Measurements from ENCODE around the gene BLACAT1. TPM values are rescaled to one million over a fixed set of nuclear protein-coding genes. Genes with fewer than 3 reads are reported as not detected.
A peak's percentile ranks its signal among the peaks of the same experiment; 100 is the strongest.

Gene BLACAT1
- total and polyA plus RNA-seq, 2 of the 4 experiments (the other 2 are of a cell fraction): under 0.01 to 0.05 TPM

GRCh38 chr1:205447457-205448341 lies 8.1 kb downstream of the BLACAT1 start:
- ATAC-seq (ENCODE audit: low read depth) (no peak), DNase-seq (no peak)
- Histone ChIP-seq H3K36me3 (ENCODE audit: control insufficient read depth, insufficient read depth, low read length) (no peaks in the 10 kb centered on the region), H2BK15ac (ENCODE audit: low read depth, low read length) (no peak overlapping the region), H3K4me1 (ENCODE audit: control insufficient read depth, insufficient read depth, low read length) (no peaks in the 10 kb centered on the region; the same call in 1 of the 2 replicates), H3K79me1 (ENCODE audit: low read depth in 1 of 2, low read length in 2 of 2) (no peaks in the 10 kb centered on the region), H3K9me1 (ENCODE audit: insufficient read depth, low read length) (no peaks in the 10 kb centered on the region; the same call in 1 of the 2 replicates), H3K9me3 (ENCODE audit: control insufficient read depth, insufficient read depth, low read length) (no peaks in the 10 kb centered on the region), H3K9ac (ENCODE audit: low read depth, low read length) (no peak overlapping the region), H3K56ac (ENCODE audit: extremely low read depth, insufficient read depth, low read length) (no peak overlapping the region), H2AFZ (replicated peaks; ENCODE audit: low read length, poor library complexity) (peak overlapping the region; percentile 2), H2AK9ac (replicated peaks; ENCODE audit: low read depth, low read length, poor library complexity) (no peak overlapping the region), H3K27ac (ENCODE audit: insufficient read depth, low read length) (no peak overlapping the region), H3K14ac (replicated peaks; ENCODE audit: low read depth, low read length) (no peak overlapping the region), H3K4me2 (ENCODE audit: low read depth, low read length) (no peak overlapping the region), H3K23ac (ENCODE audit: low read depth, low read length) (no peak overlapping the region), H4K20me1 (ENCODE audit: insufficient read depth, low read length) (no peaks in the 10 kb centered on the region), H2AK5ac (ENCODE audit: low read depth, low read length) (no peak overlapping the region), H3K4ac (ENCODE audit: low read depth, low read length) (no peak overlapping the region), H2BK5ac (ENCODE audit: low read depth, low read length, poor library complexity, severe bottlenecking) (no peak overlapping the region), H4K5ac (ENCODE audit: low read depth, low read length) (no peak overlapping the region), H2BK120ac (ENCODE audit: low read depth, low read length) (no peak overlapping the region), H4K91ac (ENCODE audit: insufficient read depth, low read depth, low read length) (no peak overlapping the region), H4K8ac (ENCODE audit: low read depth in 2 of 2, low read length in 2 of 2) (no peak overlapping the region), H3K4me3 (ENCODE audit: insufficient read depth, low read depth, low read length) (no peak overlapping the region), H3K27me3 (ENCODE audit: control insufficient read depth, insufficient read depth, low read length) (peaks cover 51% of the 10 kb centered on the region), H2BK20ac (ENCODE audit: low read depth, low read length) (no peak overlapping the region), H3K18ac (ENCODE audit: low read depth, low read length) (no peak overlapping the region)
- ChIA-PET CTCF (no interaction called here), POLR2A (ENCODE audit: unreplicated experiment) (no interaction called here)
- dilution Hi-C loops (cut with HindIII; ENCODE audit: low sequenced_read_pairs, unreplicated experiment) (no loop called here), in situ Hi-C loops (cut with MboI; ENCODE audit: low sequenced_read_pairs) (no loop called here), intact Hi-C loops (cut with micrococcal nuclease) (no loop called here)
- 53% methylated on average over 3 of the region's 19 CpGs; no CpG with 5 or more reads in 1 of the 2 experiments for whole genome bisulfite sequencing, 2 experiments (ENCODE audit: extremely low coverage in 2 of 2, insufficient read length in 1 of 2)
- BruUV-seq (replicated peaks): no TSS peak
- TF ChIP-seq CTCF (conservative IDR thresholded peaks at IDR 0.05; ENCODE audit: low read depth, low read length): no peak
- TF ChIP-seq POLR2A (IDR thresholded peaks at IDR 0.05; ENCODE audit: low read depth, low read length): no peak
- TF ChIP-seq FOS (IDR thresholded peaks at IDR 0.05; ENCODE audit: low read depth, low read length): no peak
- no peak for TF ChIP-seq MAZ (IDR thresholded peaks at IDR 0.05; ENCODE audit: borderline replicate concordance, low read depth, low read length)
- TF ChIP-seq SMC3 (IDR thresholded peaks at IDR 0.05; ENCODE audit: low read depth, low read length): no peak
- TF ChIP-seq RAD21 (IDR thresholded peaks at IDR 0.05; ENCODE audit: low read length): no peak
- TF ChIP-seq RFX5 (IDR thresholded peaks at IDR 0.05; ENCODE audit: low read depth, low read length): no peak
- TF ChIP-seq, protein P1, sequence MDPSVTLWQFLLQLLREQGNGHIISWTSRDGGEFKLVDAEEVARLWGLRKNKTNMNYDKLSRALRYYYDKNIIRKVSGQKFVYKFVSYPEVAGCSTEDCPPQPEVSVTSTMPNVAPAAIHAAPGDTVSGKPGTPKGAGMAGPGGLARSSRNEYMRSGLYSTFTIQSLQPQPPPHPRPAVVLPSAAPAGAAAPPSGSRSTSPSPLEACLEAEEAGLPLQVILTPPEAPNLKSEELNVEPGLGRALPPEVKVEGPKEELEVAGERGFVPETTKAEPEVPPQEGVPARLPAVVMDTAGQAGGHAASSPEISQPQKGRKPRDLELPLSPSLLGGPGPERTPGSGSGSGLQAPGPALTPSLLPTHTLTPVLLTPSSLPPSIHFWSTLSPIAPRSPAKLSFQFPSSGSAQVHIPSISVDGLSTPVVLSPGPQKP (IDR thresholded peaks at IDR 0.05; ENCODE audit: borderline replicate concordance, low read depth, low read length): no peak
- TF ChIP-seq MXI1 (IDR thresholded peaks at IDR 0.05; ENCODE audit: borderline replicate concordance, low read depth, low read length): no peak
- TF ChIP-seq NFE2L2 (IDR thresholded peaks at IDR 0.05; ENCODE audit: low read depth, low read length): no peak
- TF ChIP-seq CEBPB (IDR thresholded peaks at IDR 0.05; ENCODE audit: low read depth, low read length): no peak
- no peak for TF ChIP-seq RCOR1 (IDR thresholded peaks at IDR 0.05; ENCODE audit: insufficient replicate concordance, low read length)
- TF ChIP-seq CHD1 (IDR thresholded peaks at IDR 0.05; ENCODE audit: low read depth, low read length): no peak
- TF ChIP-seq MAFK (IDR thresholded peaks at IDR 0.05; ENCODE audit: low read depth, low read length): no peak
- no peak for TF ChIP-seq BHLHE40 (IDR thresholded peaks at IDR 0.05; ENCODE audit: low read depth, low read length)

Measured in IMR-90 (cell line).